Measurements from ENCODE around the gene EZR. TPM values are rescaled to one million over a fixed set of nuclear protein-coding genes. Genes with fewer than 3 reads are reported as not detected.
"Not testable (repeated sequence)": the region's sequence is repeated elsewhere in the genome, so short reads cannot be mapped to it uniquely, and the experiment has no call there.

Gene EZR
- total RNA-seq, 1 experiment from 2014 or later, result 201 TPM

GRCh38 chr6:158805698-158806377 is 13.3 kb downstream of the EZR start:
- DNase-seq (ENCODE audit: low read depth), result no peak
- in situ Hi-C loops (cut with HindIII; ENCODE audit: low pct_unique_long_range_greater_than_20kb, low sequenced_read_pairs), result no loop called here

DNA sequence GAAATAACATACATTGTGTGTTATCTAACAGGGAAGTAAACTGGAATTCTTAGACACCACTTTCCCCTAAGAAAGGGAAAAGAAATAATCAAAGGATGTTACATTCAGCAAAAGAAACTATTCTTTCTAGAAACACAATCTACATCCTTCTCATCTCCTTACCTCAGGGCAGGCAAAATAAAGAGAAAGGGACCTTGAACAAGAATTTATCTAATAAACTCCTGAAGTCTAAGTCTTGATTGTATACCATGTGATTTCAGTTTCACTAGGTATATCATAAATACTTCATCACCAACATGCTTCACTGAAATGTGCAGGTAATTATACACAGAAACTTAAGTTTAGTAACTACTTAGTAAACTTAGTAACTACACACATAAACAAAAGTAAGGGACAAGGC is 15.0 kb downstream of the EZR start:
- in situ Hi-C loops (cut with HindIII; ENCODE audit: low pct_unique_long_range_greater_than_20kb, low sequenced_read_pairs), result no loop called here
- no peak for DNase-seq (ENCODE audit: low read depth)

- DNase-seq (ENCODE audit: low read depth), result no peak
- in situ Hi-C loops (cut with HindIII; ENCODE audit: low pct_unique_long_range_greater_than_20kb, low sequenced_read_pairs), result no loop called here
Observed at GRCh38 chr6:158803733-158804143, 15.4 kb downstream of the EZR start.

DNA sequence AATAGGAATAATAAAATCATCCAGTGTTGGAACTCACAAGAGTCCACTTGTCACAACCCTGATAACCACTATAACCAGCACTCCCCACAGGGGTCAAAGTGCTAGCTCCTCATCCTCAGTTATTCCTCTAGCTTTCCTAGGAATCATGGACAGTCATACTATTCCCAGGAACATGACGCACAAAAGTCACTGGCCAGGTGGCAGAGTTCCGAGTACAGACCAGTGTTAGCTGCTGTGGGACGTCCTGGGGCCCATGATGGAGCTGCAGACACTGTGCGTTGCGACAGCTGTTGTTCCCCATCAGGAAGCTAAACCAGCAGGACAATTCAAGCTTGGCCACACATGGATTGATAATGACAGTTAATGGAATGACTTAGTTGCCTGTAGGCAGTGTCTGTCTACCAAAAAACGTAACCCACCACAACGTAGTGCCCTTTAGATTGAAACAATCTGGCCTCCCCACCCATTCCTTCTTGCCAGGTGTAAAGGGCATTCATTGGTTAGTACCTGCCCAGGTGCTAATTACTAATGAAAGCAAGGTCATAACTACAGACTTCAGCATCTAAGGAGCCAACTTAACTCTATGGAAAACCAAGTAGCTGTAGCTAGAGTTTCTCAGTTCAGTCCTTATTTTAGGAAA is 17.4 kb downstream of the EZR start:
- no peak for DNase-seq (ENCODE audit: low read depth)
- in situ Hi-C loops (cut with HindIII; ENCODE audit: low pct_unique_long_range_greater_than_20kb, low sequenced_read_pairs), result no loop called here

DNA sequence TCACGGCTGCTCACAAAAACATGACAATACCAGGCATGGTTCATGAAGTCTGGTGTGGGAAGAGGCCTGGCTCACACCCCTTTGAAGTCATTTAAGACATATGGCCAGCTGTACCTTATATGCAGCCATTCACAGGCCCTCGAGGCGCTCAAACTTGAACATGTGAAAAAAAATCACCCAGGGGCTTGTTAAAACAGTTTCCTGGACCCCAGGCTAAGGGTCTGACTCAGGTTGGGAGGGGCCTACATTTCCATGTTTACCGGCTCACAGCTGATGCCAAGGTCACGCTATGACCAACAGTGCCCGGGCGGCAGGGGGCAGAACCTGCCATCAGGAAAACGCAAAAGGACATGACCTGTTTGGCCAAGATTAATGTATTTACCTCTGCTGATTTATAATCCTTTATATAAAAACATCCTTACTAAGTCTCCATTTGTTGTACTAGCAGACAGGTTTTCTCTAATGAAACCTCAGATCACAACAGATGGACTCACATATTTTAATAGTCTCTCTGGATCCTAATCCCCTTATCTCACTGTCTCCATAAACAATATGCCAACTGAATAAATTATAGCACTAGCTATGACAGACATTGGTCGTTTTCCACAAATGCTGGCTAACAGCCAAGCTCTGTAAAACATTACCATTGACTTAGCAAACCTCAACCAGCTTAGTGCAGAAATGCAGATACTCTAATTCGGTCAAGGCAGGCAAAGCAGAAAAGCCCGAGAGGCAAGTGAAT is 19.9 kb downstream of the EZR start:
- in situ Hi-C loops (cut with HindIII; ENCODE audit: low pct_unique_long_range_greater_than_20kb, low sequenced_read_pairs), result no loop called here
- DNase-seq (ENCODE audit: low read depth), result peak; percentile 85

- in situ Hi-C loops (cut with HindIII; ENCODE audit: low pct_unique_long_range_greater_than_20kb, low sequenced_read_pairs), result no loop called here
- DNase-seq (ENCODE audit: low read depth), result no peak
Observed at GRCh38 chr6:158798311-158798710, 20.9 kb downstream of the EZR start.

DNA sequence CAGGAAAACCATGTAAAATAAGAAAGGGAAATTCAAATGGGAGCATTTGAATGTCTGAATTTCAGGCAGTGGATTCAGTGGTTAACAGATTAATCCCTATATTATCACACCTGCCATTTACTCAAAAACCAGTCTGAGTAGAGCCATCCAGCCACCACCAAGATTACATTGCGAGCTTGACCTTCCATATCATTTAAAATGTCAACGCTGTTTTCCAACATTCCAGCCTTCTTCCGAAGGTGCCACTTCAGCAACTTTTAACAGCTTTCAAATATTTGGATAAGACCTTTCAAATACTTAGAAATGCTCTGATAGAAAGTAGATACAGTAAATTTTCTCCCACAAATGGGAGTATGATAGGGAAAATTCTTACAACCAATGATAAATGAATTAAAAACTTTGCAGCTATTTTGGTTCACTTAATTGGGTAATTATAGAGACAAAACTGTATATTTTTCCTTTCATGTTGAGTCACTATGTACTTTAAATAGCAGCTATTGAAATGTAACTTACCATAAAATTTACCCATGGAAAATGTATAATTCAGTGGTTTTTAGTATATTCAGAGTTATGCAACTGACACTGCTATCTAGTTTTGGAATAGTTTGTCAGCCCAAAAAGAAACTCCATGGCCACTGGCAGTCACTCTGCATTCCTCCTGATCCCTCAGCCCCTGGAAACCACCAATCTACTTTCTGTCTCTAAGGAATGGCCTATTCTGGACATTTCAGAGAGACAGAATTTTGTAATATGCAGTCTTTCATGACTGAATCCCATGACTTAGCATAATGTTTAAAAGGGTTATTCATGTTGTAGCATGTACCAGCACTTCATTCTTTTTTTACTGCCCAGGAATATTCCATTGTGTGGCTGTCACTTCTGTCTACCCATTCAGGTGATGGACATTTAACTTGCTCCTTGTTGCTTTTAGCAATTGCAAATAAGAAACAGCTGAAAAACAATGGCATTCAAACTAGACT is 21.5 kb downstream of the EZR start:
- in situ Hi-C loops (cut with HindIII; ENCODE audit: low pct_unique_long_range_greater_than_20kb, low sequenced_read_pairs), result no loop called here
- DNase-seq (ENCODE audit: low read depth), result no peak

GRCh38 chr6:158796353-158796752 is 22.8 kb downstream of the EZR start:
- DNase-seq (ENCODE audit: low read depth), result no peak
- in situ Hi-C loops (cut with HindIII; ENCODE audit: low pct_unique_long_range_greater_than_20kb, low sequenced_read_pairs), result no loop called here

GRCh38 chr6:158795516-158795915 is 23.7 kb downstream of the EZR start:
- in situ Hi-C loops (cut with HindIII; ENCODE audit: low pct_unique_long_range_greater_than_20kb, low sequenced_read_pairs), result no loop called here
- DNase-seq (ENCODE audit: low read depth), result no peak

DNA sequence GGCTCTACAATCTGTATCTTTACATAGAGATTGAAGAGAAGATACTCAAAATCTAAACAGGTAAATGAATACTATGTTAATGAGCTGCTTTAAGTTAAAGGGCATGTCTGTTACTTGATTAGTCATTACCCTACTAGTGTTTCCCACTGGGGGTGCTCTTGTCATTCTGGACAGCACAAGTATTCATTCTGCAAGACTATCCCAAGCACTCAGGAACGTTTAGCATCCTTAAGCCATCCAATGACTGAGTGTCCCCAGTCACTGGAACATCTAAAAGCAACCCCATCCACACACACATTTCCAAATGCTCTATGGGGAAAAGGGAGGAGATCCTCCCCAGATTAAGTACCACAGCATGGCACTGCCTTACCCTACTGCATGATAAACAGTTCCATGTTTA is 25.7 kb downstream of the EZR start:
- no peak for DNase-seq (ENCODE audit: low read depth)
- in situ Hi-C loops (cut with HindIII; ENCODE audit: low pct_unique_long_range_greater_than_20kb, low sequenced_read_pairs), result no loop called here

DNA sequence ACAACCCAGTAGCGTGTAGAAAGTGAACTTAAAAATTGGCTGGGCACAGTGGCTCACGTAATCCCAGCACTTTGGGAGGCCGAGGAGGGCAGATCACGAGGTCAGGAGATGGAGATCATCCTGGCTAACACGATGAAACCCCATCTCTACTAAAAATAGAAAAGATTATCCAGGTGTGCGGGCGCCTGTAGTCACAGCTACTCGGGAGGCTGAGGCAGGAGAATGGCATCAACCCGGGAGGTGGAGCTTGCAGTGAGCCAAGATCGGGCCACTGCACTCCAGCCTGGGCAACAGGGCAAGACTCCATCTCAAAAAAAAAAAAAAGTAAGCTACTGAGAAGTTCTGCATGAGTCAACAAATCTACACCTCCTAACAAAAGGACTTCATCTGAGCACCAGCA is 26.7 kb downstream of the EZR start:
- DNase-seq (ENCODE audit: low read depth); in situ Hi-C loops (cut with HindIII; ENCODE audit: low pct_unique_long_range_greater_than_20kb, low sequenced_read_pairs): not testable (repeated sequence)

DNA sequence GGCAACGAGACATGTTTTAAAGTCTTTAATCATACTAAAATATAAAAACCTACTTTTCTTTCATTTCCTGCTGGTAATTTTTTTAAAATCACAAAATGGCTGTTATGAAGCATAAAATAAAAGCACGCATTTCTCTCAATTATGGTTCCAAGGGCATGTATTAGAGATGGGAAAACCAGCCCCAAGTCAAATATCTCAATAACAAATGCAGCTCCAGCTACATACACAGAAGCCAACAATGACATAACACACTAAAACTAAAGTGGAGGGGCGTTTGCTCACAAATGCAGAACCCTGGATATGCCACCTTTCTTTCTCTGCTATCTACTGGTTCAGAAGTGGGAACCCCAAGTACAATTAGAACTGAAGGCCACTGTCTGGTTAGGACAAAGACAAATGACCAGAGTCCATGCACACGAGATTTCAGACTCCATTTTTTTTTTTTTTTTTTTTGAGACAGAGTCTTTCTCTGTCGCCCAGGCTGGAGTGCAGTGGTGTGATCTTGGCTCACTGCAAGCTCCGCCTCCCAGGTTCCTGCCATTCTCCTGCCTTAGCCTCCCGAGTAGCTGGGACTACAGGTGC is 27.8 kb downstream of the EZR start:
- in situ Hi-C loops (cut with HindIII; ENCODE audit: low pct_unique_long_range_greater_than_20kb, low sequenced_read_pairs), result no loop called here
- no peak for DNase-seq (ENCODE audit: low read depth)

GRCh38 chr6:158789115-158789917 is 29.9 kb downstream of the EZR start:
- DNase-seq (ENCODE audit: low read depth), result no peak
- in situ Hi-C loops (cut with HindIII; ENCODE audit: low pct_unique_long_range_greater_than_20kb, low sequenced_read_pairs), result no loop called here

- no peak for DNase-seq (ENCODE audit: low read depth)
- in situ Hi-C loops (cut with HindIII; ENCODE audit: low pct_unique_long_range_greater_than_20kb, low sequenced_read_pairs), result no loop called here
Observed at GRCh38 chr6:158787395-158787794, 31.8 kb downstream of the EZR start.

DNA sequence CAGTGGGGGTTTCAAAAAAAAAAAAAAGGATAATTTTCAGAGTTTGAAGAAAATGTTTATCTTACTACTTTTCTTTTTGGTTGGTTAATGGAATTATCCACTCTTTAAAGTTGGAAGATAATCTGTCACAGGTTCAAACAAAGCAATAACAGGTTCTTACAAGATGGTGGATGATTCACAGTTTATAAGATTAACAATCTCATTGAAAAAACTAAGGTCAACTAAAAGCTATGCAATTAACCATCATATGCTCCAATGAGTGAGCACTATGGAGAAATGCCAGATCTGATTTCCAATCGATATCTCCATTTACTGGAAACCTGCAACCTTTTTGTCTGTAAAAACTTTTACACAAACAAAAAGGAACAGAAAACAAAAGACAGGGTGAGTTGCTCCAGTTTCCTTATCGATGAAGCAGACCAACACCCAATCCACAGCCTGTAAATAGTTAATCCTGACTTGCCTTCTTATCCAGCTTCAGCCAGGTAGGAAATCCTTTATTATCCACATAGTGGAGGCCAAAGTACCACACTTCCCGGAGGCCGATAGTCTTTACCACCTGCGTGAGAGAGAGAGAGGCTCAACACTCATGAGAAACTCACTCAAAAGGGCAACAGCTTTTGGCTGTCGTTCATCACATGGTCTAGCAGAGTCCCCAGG is 32.4 kb downstream of the EZR start:
- no peak for DNase-seq (ENCODE audit: low read depth)
- in situ Hi-C loops (cut with HindIII; ENCODE audit: low pct_unique_long_range_greater_than_20kb, low sequenced_read_pairs), result no loop called here

GRCh38 chr6:158785036-158785435 is 34.1 kb downstream of the EZR start:
- no peak for DNase-seq (ENCODE audit: low read depth)
- in situ Hi-C loops (cut with HindIII; ENCODE audit: low pct_unique_long_range_greater_than_20kb, low sequenced_read_pairs), result no loop called here

DNA sequence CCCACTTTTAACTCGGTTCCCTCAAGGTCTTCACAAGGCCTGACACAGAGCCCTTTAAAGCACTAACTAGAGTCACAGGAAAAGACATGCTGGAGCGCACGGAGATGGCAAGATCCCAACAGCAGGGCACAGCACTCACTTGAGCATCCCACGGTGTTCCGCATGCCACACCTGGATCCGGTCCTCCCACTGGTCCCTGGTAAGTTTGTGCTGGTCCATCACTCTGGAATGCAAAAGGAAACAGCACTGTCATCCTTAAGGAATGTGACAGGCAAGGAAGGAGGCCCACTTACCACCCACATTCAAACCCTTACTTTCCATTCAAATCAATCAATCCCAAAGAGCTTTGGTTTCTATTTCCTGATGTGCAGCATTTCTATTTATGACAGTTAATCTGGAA is 34.7 kb downstream of the EZR start:
- DNase-seq (ENCODE audit: low read depth), result peak; percentile 50
- in situ Hi-C loops (cut with HindIII; ENCODE audit: low pct_unique_long_range_greater_than_20kb, low sequenced_read_pairs), result no loop called here

All from Caki2 (cell line).